BJ (cell line): ENCODE data around the gene B4GALT6. TPM values are rescaled to one million over a fixed set of nuclear protein-coding genes. Genes with fewer than 3 reads are reported as not detected.
"Not testable (repeated sequence)": the region's sequence is repeated elsewhere in the genome, so short reads cannot be mapped to it uniquely, and the experiment has no call there.

ENCODE experiments used
- CTCF ChIA-PET: fragments of 350-600 bp; formaldehyde crosslinking; extraction: SDS; loops from one replicate; lab custom pipeline; 2021; ENCODE audit warnings: antibody characterized with exemption, inconsistent platforms; lab: Yijun Ruan, JAX
- POLR2A ChIA-PET: fragments of 300-600 bp; sonication (Branson Sonifier 250); formaldehyde crosslinking; extraction: SDS; loops from one replicate; lab custom pipeline; 2021; ENCODE audit warnings: antibody characterized with exemption; lab: Charles Lee
- DNase-seq: peaks from one replicate; pipeline ENCODE4 v3.0.0-alpha.2; 2011; ENCODE audit warnings: low read depth
- H3K27me3 ChIP-seq: 2 replicates; pipeline ENCODE4 v1.6.0; 2011; ENCODE audit warnings: low read length; ENCODE audit not compliant: control insufficient read depth, insufficient read depth
- H3K36me3 ChIP-seq: 2 replicates; pipeline ENCODE4 v1.5.1; 2011; ENCODE audit warnings: low read length; ENCODE audit not compliant: control insufficient read depth, insufficient read depth
- H3K4me3 ChIP-seq: 2 replicates; pipeline ENCODE4 v1.5.1; 2011; ENCODE audit warnings: low read depth, mild to moderate bottlenecking, control low read depth, low read length
- CTCF ChIP-seq: IDR thresholded peaks from 2 replicates; pipeline ENCODE4 v1.5.1; 2011; ENCODE audit warnings: low read depth, mild to moderate bottlenecking, control low read depth, inconsistent platforms, low read length, moderate library complexity; ENCODE audit not compliant: insufficient read depth
- polyA minus RNA-seq: library from RNA; depleted of rRNA, polyadenylated mRNA; stranded (reverse); fragments of >200 nt; gene quantifications from 2 replicates; pipeline ENCODE4 v1.2.3, GENCODE V29; 2011; rRNA and poly(A)+ RNA removed
- polyA plus RNA-seq: library from polyadenylated mRNA; depleted of rRNA; stranded (reverse); fragments of >200 nt; gene quantifications from 2 replicates; pipeline ENCODE4 v1.2.3, GENCODE V29; 2011; rRNA removed

The B4GALT6 gene
- polyA plus RNA-seq: 0.26 and 1.1 TPM in 2 replicates
- 0.36 and 0.47 TPM in 2 replicates for polyA minus RNA-seq

GRCh38 chr18:31684279-31685096 lies at the start of gene B4GALT6:
TSS of gene B4GALT6 (minus strand) at chr18:31684581. CDS start at chr18:31684426, 155 bp downstream.
- Histone ChIP-seq H3K36me3 (no peaks in the 10 kb centered on the region), H3K4me3 (peak within 1 kb of the TSS; percentile 47), H3K27me3 (no peaks in the 10 kb centered on the region)
- DNase-seq: no peak
- CTCF ChIA-PET: interaction anchor here (0.6 to 1.5 kb wide), 3 partner anchors 9 to 18 kb away, joined by 3 read pairs; no protein-coding TSS in a partner anchor
- POLR2A ChIA-PET: no interaction called here
- no peak for TF ChIP-seq CTCF

DNA sequence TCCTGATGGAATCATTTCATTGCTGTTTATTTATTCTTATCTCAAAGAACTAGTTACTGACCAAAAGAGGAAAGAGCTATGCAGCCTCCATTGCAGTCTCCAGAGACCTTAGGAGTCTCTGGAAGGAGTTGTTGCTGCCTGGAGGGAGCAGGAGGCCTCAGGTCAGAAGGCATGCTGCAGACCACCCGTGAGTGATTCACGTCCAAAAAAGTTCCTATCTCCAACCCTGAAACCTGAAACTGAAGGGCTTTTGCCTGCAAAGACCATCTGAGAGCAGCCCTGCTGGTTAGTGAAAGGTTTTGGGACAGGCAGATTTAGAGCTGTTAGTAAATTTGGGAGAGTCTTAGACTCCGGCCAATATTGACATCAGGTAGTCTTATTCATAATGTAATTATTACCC lies 47.2 kb upstream of the B4GALT6 start:
- CTCF ChIA-PET: interaction anchor here (2.0 kb wide), 1 partner anchor 9 kb away, joined by 10 read pairs; no protein-coding TSS in a partner anchor
- no peak for TF ChIP-seq CTCF
- POLR2A ChIA-PET: no interaction called here
- DNase-seq: no peak
- Histone ChIP-seq H3K4me3 (no peak overlapping the region), H3K36me3 (no peaks in the 10 kb centered on the region), H3K27me3 (no peaks in the 10 kb centered on the region)

DNA sequence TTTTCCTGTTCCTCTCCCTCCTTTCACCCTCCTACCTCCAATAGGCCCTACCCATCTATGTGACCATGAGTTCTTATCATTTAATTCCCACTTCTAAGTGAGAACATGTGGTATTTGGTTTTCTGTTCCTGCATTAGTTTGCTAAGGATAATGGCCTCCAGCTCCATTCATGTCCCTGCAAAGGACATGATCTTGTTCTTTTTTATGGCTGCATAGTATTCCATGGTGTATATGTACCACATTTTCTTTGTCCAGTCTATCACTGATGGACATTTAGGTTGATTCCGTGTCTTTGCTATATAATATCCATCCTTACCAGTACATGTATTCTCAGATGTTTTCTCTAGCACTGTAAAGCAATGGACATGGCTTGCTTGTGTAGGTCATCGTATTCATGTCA lies 44.8 kb upstream of the B4GALT6 start:
- DNase-seq, POLR2A ChIA-PET, CTCF ChIA-PET: not testable (repeated sequence)

DNA sequence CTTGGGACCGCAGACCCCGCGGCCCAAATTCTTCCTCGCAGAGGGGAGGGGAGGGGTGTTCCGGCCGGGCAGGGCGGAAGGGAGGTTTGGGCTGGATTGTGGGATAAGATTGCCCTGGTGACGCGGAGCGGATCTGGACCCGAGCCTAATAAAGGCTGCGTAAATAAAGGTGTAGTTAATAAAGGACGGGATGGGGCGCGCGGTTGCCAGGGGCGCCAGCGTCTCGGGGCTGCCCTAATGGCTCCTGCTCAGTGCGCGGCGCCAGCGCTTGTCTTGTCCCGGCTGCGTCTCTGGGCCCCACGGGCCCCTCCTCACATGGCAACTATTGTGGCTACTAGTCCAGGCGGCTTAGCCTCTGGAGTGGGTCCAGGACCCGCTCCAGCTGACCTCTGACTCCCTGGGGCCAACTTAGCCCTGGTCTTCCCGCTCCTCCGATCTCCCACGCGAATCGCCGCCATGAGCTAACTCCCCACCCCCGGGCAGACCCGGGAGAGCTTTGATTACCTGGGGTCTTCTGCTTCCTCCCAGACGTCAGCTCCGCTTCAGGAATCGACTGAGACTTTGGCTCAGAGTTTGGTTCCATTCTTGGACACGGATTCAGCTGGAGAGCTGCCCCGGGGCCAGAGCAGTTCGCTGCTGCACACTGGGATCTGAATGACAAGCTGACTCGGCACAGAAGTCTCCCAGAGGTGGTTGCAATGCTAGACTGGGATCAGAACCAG lies 39.8 kb upstream of the B4GALT6 start:
- no peak for DNase-seq
- CTCF ChIA-PET: interaction anchor here (0.6 to 3.7 kb wide), 3 partner anchors 38 to 168 kb away, joined by 3 to 15 read pairs (median 5); no protein-coding TSS in a partner anchor
- H3K4me3 ChIP-seq: peak overlapping the region; percentile 19
- peaks cover 9% of the 10 kb centered on the region for H3K27me3 ChIP-seq
- H3K36me3 ChIP-seq: no peaks in the 10 kb centered on the region
- POLR2A ChIA-PET: no interaction called here
- no peak for TF ChIP-seq CTCF

More for the DNA sequence above, 44.8 kb upstream of the B4GALT6 start:
- H3K36me3 ChIP-seq, H3K27me3 ChIP-seq, H3K4me3 ChIP-seq: not testable (repeated sequence)

GRCh38 chr18:31723639-31723989 lies 39.2 kb upstream of the B4GALT6 start:
- H3K36me3 ChIP-seq: no peaks in the 10 kb centered on the region
- no peak for TF ChIP-seq CTCF
- POLR2A ChIA-PET: no interaction called here
- CTCF ChIA-PET: interaction anchor here (0.6 to 2.3 kb wide), 6 partner anchors 10 to 169 kb away, joined by 3 to 41 read pairs (median 6); no protein-coding TSS in a partner anchor
- H3K4me3 ChIP-seq: no peak overlapping the region
- H3K27me3 ChIP-seq: peaks cover 9% of the 10 kb centered on the region
- no peak for DNase-seq
